ENCODE data around the gene POU4F2.
"Not testable (repeated sequence)": the region's sequence is repeated elsewhere in the genome, so short reads cannot be mapped to it uniquely, and the experiment has no call there.

POU4F2 gene

DNA sequence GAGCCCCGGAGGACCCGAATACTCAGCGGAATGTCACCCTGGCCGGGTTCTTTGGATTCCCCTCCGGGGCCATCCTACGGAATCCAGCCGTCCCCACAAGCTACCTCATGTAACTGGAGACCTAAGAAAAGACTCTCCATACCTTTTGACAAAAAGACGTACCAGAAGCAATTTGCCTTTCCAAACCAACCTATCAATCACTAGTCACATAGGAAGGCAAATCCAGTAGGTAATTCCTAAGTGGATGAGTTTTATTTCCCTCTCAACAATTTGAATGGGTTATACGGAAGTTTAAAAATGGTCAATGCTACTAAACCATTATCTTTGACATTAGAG is 16.8 kb downstream of the POU4F2 start:
- no peak for DNase-seq

GRCh38 chr4:146661367-146661766 is 22.7 kb downstream of the POU4F2 start:
- no peak for DNase-seq

DNA sequence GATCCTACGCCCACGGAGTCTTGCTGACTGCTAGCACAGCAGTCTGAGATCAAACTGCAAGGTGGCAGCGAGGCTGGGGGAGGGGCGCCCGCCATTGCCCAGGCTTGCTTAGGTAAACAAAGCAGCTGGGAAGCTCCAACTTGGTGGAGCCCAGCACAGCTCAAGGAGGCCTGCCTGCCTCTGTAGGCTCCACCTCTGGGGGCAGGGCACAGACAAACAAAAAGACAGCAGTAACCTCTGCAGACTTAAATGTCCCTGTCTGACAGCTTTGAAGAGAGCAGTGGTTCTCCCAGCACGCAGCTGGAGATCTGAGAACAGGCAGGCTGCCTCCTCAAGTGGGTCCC is 25.2 kb downstream of the POU4F2 start:
- not testable (repeated sequence) for DNase-seq

DNA sequence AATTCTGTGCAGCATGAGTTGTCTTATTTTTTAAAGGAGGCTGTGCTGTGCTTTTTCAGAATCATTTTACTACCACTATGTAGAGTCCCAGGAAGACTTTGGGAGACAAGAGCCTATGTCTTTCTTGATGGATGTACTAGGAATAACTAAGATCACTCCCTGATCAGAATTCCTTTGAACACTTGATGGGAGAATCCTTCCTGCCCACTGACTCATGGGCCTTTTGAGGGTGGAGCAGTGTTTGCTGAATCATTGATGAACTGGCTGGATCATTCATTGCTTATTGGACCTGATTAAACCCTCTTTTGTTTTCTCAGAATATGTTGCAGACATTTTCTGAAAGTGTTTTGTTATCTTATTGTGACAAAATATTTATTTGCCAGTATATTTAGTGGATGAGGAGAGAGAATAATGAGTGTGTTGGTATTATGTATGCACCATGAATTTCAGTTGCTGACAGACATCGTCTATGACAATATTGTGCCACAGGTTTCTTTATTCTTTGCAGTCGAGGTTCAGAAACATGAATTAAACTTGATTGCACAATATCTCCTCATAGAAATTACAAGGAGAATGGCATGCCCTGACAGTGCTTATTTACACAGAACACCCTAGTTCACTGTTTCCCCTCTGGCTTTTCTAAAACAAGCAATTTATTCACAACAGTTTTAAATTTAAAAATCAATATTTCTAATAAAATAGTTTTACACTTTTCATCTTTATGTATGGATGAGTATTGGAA is 36.3 kb downstream of the POU4F2 start:
- no peak for DNase-seq
